ENCODE data around the gene FRMD8.
"Not testable (repeated sequence)": the region's sequence is repeated elsewhere in the genome, so short reads cannot be mapped to it uniquely, and the experiment has no call there.

The FRMD8 gene

DNA sequence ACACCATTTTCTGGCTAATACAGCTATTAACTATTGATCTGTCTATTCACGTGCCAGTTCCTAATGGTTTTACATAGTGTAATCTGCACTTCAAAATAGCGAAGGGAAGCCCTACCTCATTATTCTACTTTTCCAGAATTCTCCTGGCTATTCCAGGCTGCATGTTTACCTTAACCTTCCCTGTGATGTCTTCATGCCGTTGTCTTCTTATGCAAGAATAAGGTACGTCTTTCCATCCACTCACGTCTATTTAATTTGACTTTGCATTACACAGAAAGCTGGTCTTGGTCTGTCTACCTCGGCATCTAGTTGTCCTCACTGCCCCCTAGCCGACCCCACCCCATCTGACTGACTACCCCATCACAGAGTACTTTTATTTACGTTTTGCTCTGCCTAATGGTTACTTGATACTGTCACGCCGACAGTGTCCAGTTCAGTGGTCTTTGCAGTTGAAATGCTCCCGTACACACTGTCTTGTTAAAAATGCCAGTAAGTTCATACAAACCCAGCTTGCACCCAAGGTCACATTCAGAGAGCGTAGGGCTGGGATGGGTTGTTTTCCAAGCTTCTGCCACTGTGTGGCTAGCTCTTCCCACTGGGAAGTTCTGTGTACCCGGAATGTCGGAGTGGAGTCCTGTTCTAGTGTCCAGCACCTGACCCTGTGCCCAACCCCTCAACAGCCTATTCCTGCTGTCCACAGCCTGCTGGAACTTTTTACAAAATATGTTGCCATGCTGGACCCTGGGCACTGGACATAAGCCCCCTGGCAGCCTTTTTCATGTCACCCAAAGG lies 51.2 kb downstream of the FRMD8 start:
- Mint-ChIP-seq H3K36me3 (peaks cover 47% of the 10 kb centered on the region), H3K4me1 (peaks cover 79% of the 10 kb centered on the region), H3K27me3 (no peaks in the 10 kb centered on the region), H3K27ac (no peak overlapping the region), H3K4me3 (no peak overlapping the region), H3K9me3 (no peaks in the 10 kb centered on the region)
- ATAC-seq = no peak

- Mint-ChIP-seq H3K4me3 (no peak overlapping the region), H3K27ac (no peak overlapping the region), H3K36me3 (peaks cover 52% of the 10 kb centered on the region), H3K4me1 (peaks cover 80% of the 10 kb centered on the region), H3K27me3 (no peaks in the 10 kb centered on the region), H3K9me3 (no peaks in the 10 kb centered on the region)
- ATAC-seq = no peak
These were observed 52.1 kb downstream of the FRMD8 start for GRCh38 chr11:65438257-65439151.

DNA sequence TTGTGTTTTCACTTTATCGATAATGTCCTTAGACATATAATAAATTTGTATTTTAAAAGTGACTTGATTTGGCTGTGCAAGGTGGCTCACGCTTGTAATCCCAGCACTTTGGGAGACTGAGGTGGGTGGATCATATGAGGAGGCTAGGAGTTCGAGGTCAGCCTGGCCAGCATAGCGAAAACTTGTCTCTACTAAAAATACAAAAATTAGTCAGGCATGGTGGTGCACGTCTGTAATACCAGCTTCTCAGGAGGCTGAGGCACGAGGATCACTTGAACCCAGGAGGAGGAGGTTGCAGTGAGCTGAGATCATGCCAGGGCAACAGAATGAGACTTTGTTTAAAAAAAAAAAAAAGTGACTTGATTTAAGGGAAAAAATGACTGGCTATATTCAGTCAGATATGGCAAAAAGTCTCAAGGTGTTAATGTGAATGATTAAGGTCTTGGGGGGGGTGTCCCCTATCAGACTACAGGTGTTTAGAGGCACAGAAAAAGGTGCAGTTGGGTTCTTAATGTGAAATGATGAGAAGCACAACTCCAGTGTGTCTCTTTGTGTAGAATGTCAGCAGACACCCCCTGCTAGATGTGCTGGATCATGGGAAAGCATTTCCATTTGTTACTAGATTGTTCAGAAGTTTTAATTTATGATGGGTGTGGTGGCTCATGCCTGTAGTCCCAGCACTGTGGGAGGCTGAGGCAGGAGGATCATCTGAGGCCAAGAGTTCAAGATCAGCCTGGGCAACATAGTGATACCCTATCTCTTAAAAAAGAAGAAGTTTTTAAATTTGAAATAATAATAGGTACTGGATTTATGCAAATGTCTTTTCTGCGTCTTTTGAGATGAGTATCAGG lies 53.1 kb downstream of the FRMD8 start:
- Mint-ChIP-seq H3K27me3 (no peaks in the 10 kb centered on the region), H3K36me3 (peaks cover 55% of the 10 kb centered on the region), H3K4me1 (peaks cover 84% of the 10 kb centered on the region), H3K27ac (peak overlapping the region; percentile 80), H3K9me3 (no peaks in the 10 kb centered on the region), H3K4me3 (peak overlapping the region; percentile 7)
- no peak for ATAC-seq

- Mint-ChIP-seq H3K27ac (peak overlapping the region; percentile 80), H3K4me3 (peak overlapping the region; percentile 75), H3K9me3 (no peaks in the 10 kb centered on the region), H3K27me3 (no peaks in the 10 kb centered on the region), H3K36me3 (peaks cover 41% of the 10 kb centered on the region), H3K4me1 (peaks cover 82% of the 10 kb centered on the region)
- ATAC-seq = peak; percentile 71
These were observed 54.5 kb downstream of the FRMD8 start for GRCh38 chr11:65440831-65441499.

GRCh38 chr11:65442842-65443331 lies 56.5 kb downstream of the FRMD8 start:
- Mint-ChIP-seq H3K4me3 (peak overlapping the region; percentile 28), H3K36me3 (peaks cover 22% of the 10 kb centered on the region)
- no peak for ATAC-seq

GRCh38 chr11:65444314-65445051 lies 58.0 kb downstream of the FRMD8 start:
- Mint-ChIP-seq H3K27ac (peak overlapping the region; percentile 80), H3K4me1 (peaks cover 84% of the 10 kb centered on the region), H3K4me3 (no peak overlapping the region), H3K36me3 (peaks cover 11% of the 10 kb centered on the region), H3K9me3 (peaks cover 2% of the 10 kb centered on the region), H3K27me3 (no peaks in the 10 kb centered on the region)
- ATAC-seq = no peak

More at GRCh38 chr11:65442842-65443331, 56.5 kb downstream of the FRMD8 start:
- Mint-ChIP-seq H3K27me3 (no peaks in the 10 kb centered on the region), H3K4me1 (peaks cover 85% of the 10 kb centered on the region), H3K9me3 (no peaks in the 10 kb centered on the region), H3K27ac (peak overlapping the region; percentile 80)

DNA sequence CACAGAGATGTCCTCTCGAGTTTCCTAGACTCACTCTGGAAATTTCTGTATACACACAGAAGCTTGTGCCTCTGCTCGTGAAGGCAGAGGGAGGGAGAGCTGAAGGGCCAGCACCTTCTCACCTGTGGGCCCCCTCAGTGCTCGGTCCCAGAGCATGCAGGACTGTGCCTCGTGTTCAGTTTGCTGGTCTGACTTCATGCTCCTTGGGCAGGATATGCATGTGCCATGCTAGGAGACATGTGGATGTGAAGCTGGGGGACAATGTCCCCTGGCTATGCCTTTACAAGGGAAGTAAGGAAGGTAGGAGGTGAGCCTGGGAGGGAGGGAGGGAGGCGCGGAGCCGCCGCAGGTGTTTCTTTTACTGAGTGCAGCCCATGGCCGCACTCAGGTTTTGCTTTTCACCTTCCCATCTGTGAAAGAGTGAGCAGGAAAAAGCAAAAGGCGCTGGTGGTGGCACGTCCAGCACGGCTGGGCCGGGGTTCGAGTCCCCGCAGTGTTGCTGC lies 58.7 kb downstream of the FRMD8 start:
- ATAC-seq = no peak
- Mint-ChIP-seq H3K9me3 (peaks cover 2% of the 10 kb centered on the region), H3K4me1 (peaks cover 77% of the 10 kb centered on the region), H3K36me3 (peaks cover 11% of the 10 kb centered on the region), H3K4me3 (no peak overlapping the region), H3K27ac (peak overlapping the region; percentile 80), H3K27me3 (no peaks in the 10 kb centered on the region)

GRCh38 chr11:65445604-65446445 lies 59.4 kb downstream of the FRMD8 start:
- H3K27ac Mint-ChIP-seq = peak overlapping the region; percentile 80

GRCh38 chr11:65446446-65447277 lies 60.2 kb downstream of the FRMD8 start:
- Mint-ChIP-seq H3K4me1 (peaks cover 62% of the 10 kb centered on the region), H3K27me3 (no peaks in the 10 kb centered on the region), H3K36me3 (peaks cover 11% of the 10 kb centered on the region), H3K9me3 (peaks cover 2% of the 10 kb centered on the region), H3K27ac (peak overlapping the region; percentile 80), H3K4me3 (no peak overlapping the region)
- ATAC-seq = no peak

More at GRCh38 chr11:65445604-65446445, 59.4 kb downstream of the FRMD8 start:
- H3K9me3 Mint-ChIP-seq = peaks cover 2% of the 10 kb centered on the region
- ATAC-seq = peak; percentile 4
- H3K36me3 Mint-ChIP-seq = peaks cover 11% of the 10 kb centered on the region
- no peak overlapping the region for H3K4me3 Mint-ChIP-seq
- H3K27me3 Mint-ChIP-seq = no peaks in the 10 kb centered on the region
- H3K4me1 Mint-ChIP-seq = peaks cover 71% of the 10 kb centered on the region

DNA sequence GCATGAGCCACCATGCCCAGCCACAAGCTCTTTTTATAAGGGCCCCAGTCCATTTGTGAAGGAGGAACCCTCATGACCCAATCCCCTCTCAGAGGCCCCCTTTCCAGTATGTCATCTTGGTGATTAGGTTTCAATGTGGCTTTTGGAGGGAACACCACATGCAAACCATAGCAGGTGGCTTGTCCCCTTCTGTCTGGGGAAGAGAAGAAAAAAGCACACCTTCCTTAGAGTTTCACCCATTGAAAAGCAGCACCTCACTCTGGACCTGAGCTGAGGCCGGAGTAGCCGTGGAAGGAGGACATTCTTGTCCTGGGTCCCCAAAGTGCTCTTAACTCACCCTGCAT lies 61.6 kb downstream of the FRMD8 start:
- Mint-ChIP-seq H3K9me3 (peaks cover 2% of the 10 kb centered on the region), H3K27ac (peak overlapping the region; percentile 31), H3K36me3 (peaks cover 8% of the 10 kb centered on the region), H3K4me3 (no peak overlapping the region), H3K27me3 (no peaks in the 10 kb centered on the region), H3K4me1 (peaks cover 48% of the 10 kb centered on the region)
- no peak for ATAC-seq

DNA sequence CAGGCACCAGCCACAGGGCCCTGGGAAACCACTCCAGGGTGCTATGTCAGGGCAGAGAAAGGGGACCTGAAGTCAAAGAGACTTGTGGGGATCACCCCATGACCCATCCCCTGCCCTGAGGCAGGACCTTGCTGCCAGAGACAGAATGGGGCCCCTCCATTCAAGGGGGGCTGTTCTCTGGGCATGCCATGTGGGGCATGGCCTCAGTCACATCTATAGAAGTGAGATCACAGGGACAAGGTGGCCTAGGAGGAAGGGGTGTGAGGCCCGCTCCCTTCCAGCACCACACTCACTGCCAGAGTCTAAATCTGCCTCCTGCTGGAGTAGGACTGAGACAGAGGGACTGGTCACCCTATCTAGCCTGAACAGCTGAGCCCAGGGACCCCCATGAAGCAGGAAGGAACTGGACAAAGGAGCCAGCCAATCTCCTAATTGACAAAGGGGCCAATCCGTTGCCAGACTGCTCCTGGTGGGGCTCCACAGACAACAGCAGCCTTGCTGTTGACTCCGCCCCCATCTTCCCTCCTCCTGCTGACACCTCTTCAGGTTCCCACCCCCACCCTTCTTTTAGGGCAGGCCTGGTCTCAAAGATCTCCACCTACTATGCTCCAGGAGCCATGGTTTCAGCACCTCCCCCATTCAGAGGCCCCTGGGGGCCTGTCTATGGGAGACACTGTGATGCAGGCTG lies 62.1 kb downstream of the FRMD8 start:
- ATAC-seq = no peak
- Mint-ChIP-seq H3K9me3 (peaks cover 2% of the 10 kb centered on the region), H3K4me3 (no peak overlapping the region), H3K36me3 (peaks cover 6% of the 10 kb centered on the region), H3K4me1 (peaks cover 43% of the 10 kb centered on the region), H3K27me3 (no peaks in the 10 kb centered on the region), H3K27ac (peak overlapping the region; percentile 31)

GRCh38 chr11:65451301-65451700 lies 64.9 kb downstream of the FRMD8 start:
- H3K36me3 Mint-ChIP-seq, H3K9me3 Mint-ChIP-seq, H3K27me3 Mint-ChIP-seq, H3K4me3 Mint-ChIP-seq, H3K27ac Mint-ChIP-seq, ATAC-seq: not testable (repeated sequence)
- peaks cover 45% of the 10 kb centered on the region for H3K4me1 Mint-ChIP-seq
